Kidney epithelial cell (primary cell): ENCODE measurements around the gene COMMD7. TPM values are rescaled to one million over a fixed set of nuclear protein-coding genes. Genes with fewer than 3 reads are reported as not detected.
"Not testable (repeated sequence)": the region's sequence is repeated elsewhere in the genome, so short reads cannot be mapped to it uniquely, and the experiment has no call there.

Experiments used
- DNase-seq: peaks from one replicate; pipeline ENCODE4 v3.0.0-alpha.2; 2010; ENCODE audit warnings: low read depth
- H3K27me3 ChIP-seq: 2 replicates; pipeline ENCODE4 v1.6.0; 2011; ENCODE audit warnings: low read length; ENCODE audit not compliant: control insufficient read depth, insufficient read depth
- H3K36me3 ChIP-seq: 2 replicates; pipeline ENCODE4 v1.5.1; 2011; ENCODE audit warnings: low read length; ENCODE audit not compliant: control insufficient read depth, insufficient read depth
- H3K4me3 ChIP-seq: 2 replicates; pipeline ENCODE4 v1.5.1; 2011; ENCODE audit warnings: low read depth, mild to moderate bottlenecking, control low read depth, low read length
- CTCF ChIP-seq: IDR thresholded peaks from 2 replicates; pipeline ENCODE4 v1.5.1; 2011; ENCODE audit warnings: mild to moderate bottlenecking, moderate library complexity, low read length, control low read depth, inconsistent platforms; ENCODE audit not compliant: insufficient read depth, poor library complexity, severe bottlenecking
- total RNA-seq: library from RNA; depleted of rRNA; stranded (reverse); fragments of >200 nt; gene quantifications from 2 replicates; pipeline ENCODE4 v1.2.3, GENCODE V29; 2015

The COMMD7 gene
- total RNA-seq, 1 donor from 2014 or later: 52.1 TPM

DNA sequence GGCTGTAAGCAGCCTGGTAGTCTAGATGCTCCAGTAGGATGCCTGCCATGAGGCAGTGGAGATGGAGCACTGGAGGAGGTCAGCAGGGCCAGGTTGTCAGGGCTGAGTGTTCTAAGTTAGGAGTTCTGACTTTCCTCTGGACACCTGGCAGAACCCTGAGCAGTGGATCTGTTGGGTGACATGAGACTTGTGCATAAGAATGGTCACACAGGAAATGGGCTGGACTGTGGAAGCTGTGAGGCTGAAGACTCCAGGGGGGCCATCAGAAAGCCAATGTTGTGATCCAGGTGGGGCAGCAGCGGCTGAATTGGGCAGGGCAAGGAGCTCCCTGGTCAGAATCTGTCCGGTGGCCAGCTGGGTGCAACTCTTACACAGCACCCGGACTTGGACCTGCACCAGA, 45.7 kb downstream of the COMMD7 start:
- H3K27me3 ChIP-seq: no peaks in the 10 kb centered on the region
- no peak for TF ChIP-seq CTCF
- H3K36me3 ChIP-seq: no peaks in the 10 kb centered on the region
- H3K4me3 ChIP-seq: no peak overlapping the region
- DNase-seq: no peak

DNA sequence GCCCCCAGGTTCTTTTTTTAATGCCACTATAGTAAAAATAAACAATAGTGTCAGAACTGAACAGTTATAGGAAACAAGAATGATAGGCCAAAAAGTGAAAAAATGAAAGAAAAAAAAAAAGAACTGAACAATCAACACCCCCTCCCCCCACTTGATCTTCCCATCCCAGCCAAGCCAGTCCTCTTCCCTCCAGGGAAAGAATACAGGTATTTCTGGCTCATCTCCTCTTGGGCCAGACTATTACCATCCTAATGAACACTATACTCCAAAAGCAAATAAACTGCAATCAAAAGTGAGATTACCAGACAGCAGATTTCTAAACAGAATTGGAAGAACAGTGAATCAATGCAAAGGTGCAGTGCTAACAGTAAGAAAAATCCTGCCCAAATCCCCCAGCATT, 48.2 kb downstream of the COMMD7 start:
- Histone ChIP-seq H3K36me3 (no peaks in the 10 kb centered on the region), H3K27me3 (no peaks in the 10 kb centered on the region), H3K4me3 (no peak overlapping the region)
- no peak for DNase-seq
- TF ChIP-seq CTCF: no peak

DNA sequence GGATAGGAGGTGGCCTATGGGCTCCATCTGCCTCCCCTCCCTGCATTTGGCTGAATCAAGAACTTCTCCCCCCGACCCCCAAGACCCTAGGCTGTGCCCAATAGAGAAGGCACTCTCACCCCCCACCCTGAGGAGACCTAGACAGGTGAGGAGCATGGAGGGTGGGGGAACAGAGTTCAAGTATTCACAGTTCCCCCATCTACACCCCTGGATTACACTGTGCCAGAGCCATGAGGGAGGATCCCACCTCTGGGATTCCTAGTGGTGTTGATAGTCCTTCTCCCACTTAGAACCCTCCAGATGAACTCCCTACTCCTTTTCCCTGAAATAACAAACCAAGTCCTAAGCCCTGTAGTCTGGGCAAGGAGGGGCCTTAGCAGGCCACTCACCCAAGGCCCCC, 54.3 kb downstream of the COMMD7 start:
- DNase-seq, H3K4me3 ChIP-seq, H3K36me3 ChIP-seq, H3K27me3 ChIP-seq: not testable (repeated sequence)

DNA sequence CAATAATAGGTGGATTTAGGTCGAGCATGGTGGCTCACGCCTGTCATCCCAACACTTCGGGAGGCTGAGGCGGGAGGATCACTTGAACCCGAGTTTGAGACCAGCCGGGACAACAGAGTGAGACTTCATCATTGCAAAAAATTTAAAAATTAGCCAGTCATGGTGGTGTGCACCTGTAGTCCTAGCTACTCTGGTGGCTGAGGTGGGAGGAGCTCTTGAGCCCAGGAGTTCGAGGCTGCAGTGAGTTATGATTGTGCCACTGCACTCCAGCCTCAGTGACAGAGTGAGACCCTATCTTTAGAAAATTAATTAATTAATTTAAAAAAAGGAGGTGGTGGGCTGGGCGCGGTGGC, 56.1 kb downstream of the COMMD7 start:
- no peaks in the 10 kb centered on the region for H3K36me3 ChIP-seq
- no peak for DNase-seq
- H3K4me3 ChIP-seq: no peak overlapping the region
- no peaks in the 10 kb centered on the region for H3K27me3 ChIP-seq
- TF ChIP-seq CTCF: no peak

DNA sequence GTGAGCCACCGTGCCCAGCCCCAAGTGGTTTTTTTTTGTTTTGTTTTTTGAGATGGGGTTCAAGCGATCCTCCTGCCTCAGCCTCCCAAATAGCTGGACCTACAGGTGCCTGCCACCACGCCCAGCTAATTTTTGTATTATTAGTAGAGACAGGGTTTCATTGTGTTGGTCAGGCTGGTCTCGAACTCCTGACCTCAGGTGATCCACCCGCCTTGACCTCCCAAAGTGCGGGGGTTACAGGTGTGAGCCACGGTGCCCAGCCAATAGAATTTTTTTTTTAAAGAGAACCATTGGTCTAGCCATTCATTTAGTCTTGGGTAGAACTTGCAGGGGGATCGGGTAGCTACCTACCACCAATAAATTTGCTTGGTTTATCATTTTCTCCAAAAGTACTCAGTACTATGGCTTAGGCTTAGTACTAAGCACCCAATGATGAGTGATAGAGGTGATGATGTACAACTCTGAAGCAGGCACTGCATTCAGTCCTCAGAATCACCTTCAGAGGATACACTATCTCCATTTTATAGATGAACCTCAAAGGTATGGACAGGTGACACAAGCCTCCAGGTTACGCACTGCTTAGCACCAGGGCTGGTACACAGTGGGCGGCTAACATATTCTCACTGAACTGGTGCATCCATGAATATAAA, 56.6 kb downstream of the COMMD7 start:
- Histone ChIP-seq H3K36me3 (no peaks in the 10 kb centered on the region), H3K4me3 (no peak overlapping the region), H3K27me3 (no peaks in the 10 kb centered on the region)
- no peak for DNase-seq
- TF ChIP-seq CTCF: no peak

DNA sequence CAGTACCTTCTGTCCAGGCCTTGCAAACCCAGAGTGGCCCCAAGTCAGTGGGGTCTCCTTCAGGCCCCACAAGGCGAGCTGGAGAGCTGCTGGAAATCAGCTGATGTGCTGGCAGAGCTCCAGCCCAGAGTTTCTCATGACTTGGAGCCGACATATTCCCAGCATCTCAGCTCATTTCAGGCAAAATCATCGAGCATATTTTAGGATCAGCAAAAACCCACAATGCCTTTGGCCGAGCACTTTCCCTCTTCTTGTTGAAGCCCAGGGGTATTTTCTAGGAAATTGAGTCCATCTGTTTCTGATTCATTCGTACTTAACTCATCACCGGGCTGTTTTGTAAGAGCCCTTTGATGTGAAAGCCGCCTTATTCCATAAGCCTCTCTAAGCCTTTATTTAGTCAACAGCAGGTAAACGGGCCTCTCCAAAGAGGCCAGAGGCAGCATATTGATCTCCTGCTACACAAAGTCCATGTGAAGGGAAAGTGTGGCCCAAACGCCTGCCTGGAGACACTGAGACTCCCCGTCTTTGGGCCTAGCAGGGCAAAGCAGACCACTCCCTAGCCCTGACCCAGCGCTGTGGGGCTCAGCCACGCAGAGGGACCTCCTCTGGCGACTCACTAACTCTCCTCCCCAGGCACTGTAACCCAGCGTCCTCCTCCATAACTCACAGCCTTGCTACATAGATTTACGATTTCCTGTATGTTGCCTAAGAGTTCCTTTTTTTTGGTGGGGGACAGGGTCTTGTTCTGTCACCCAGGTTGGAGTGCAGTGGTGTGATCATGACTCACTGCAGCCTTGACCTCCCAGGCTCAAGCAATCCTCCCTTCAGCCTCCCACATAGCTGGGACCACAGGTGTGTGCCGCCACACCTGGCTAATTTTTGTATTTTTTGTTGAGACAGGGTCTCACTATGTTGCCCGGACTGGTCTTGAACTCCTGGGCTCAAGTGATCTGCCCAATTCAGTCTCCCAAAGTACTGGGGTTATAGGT, 57.4 kb downstream of the COMMD7 start:
- Histone ChIP-seq H3K36me3 (no peaks in the 10 kb centered on the region), H3K27me3 (no peaks in the 10 kb centered on the region), H3K4me3 (no peak overlapping the region)
- DNase-seq: no peak
- TF ChIP-seq CTCF: no peak
